Measurements from ENCODE around the gene FBXO11. TPM values are rescaled to one million over a fixed set of nuclear protein-coding genes. Genes with fewer than 3 reads are reported as not detected.

The FBXO11 gene
- total and polyA plus RNA-seq, 10 of the 15 experiments (the other 5 are each of a cell fraction or from before 2014, with no cell fraction given): 5.9 to 38.9 (median 22.5) TPM

DNA sequence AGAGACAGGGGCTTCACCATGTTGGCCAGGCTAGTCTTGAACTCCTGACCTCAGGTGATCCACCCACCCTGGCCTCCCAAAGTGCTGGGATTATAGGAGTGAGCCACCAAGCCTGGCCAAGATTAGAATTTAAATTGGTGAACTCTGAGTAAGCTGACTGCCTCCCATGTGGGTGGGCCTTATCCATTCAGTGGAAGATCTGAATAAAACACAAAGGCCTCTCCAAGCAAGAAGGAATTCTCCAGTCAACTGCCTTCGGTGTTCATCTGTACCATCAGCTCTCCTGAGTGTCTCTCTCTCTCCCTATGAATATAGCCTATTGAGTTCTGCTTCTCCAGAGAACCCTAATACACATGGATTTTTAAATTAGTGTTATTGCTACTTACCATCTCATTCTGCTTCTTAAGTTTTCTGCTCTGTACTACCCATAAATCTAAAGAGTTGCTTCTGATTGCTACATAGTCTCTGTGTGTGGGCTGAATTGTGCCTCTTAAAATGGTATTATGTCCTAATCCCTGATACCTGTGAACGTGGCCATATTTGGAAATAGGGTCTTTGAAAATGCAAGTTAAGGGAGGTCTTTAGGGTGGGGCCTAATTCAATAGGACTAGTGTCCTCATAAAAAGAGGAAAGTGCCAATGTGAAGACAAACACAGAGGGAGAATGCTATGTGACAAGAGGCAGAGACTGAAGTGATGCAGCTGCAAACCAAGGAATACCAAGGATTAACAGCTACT lies 36.3 kb downstream of the FBXO11 start:
- in situ Hi-C loops (cut with MboI): loop anchor here (5.0 kb wide), 1 partner anchor 552 kb away; no protein-coding TSS in a partner anchor
- no peak overlapping the region for H3K4me3 ChIP-seq
- ChIA-PET CTCF (interaction anchor here (6.6 kb wide), 1 partner anchor 11 kb away, joined by 39 read pairs; no protein-coding TSS in a partner anchor), POLR2A (interaction anchor here (0.6 to 1.4 kb wide), 2 partner anchors 30 to 115 kb away, joined by 4 to 7 read pairs; no protein-coding TSS in a partner anchor), RAD21 (ENCODE audit: unreplicated experiment) (no interaction called here), SMC1A (ENCODE audit: uncharacterized antibody, unreplicated experiment) (interaction anchor here (1.0 to 6.0 kb wide), 5 partner anchors 12 to 32 kb away, joined by 3 to 33 read pairs (median 5); no protein-coding TSS in a partner anchor)
- BruUV-seq (replicated peaks): no TSS peak
- no peak for FAIRE-seq
- H3K27ac ChIP-seq (ENCODE audit: control insufficient read depth, insufficient read depth): no peak overlapping the region
- peaks cover 42% of the 10 kb centered on the region for H3K79me2 ChIP-seq (ENCODE audit: control insufficient read depth, insufficient read depth, low read length)
- H3K27me3 ChIP-seq (replicated peaks in 1 of 2; ENCODE audit: control insufficient read depth in 2 of 2, insufficient read depth in 2 of 2, low read length in 1 of 2): no peaks in the 10 kb centered on the region
- H3K9me3 ChIP-seq (replicated peaks; ENCODE audit: control insufficient read depth, insufficient read depth, low read length): no peaks in the 10 kb centered on the region
- H3K4me2 ChIP-seq (ENCODE audit: control insufficient read depth, insufficient read depth): no peak overlapping the region
- peaks cover 6 to 11% of the 10 kb centered on the region in 2 experiments for H3K36me3 ChIP-seq (ENCODE audit: control insufficient read depth in 2 of 2, insufficient read depth in 2 of 2, low read length in 1 of 2)
- H3K4me1 ChIP-seq (ENCODE audit: control insufficient read depth, insufficient read depth, low read length): no peaks in the 10 kb centered on the region
- no peaks in the 10 kb centered on the region; the same call in 1 of the 2 replicates for H4K20me1 ChIP-seq (ENCODE audit: control insufficient read depth, insufficient read depth)
- DNase-seq (ENCODE audit: low read depth, low spot score): no peak
- intact Hi-C loops (cut with micrococcal nuclease; ENCODE audit: unreplicated experiment): no loop called here
- WGBS (ENCODE audit: insufficient coverage, insufficient replicate concordance, low lambda C conversion rate, missing lambda C conversion rate): 100% methylated on average over 2 of the region's 2 CpGs
- no peak for ATAC-seq
- no peak overlapping the region for H3K9ac ChIP-seq (ENCODE audit: control insufficient read depth, insufficient read depth, low read length)
- no peak overlapping the region for H2AFZ ChIP-seq (ENCODE audit: control insufficient read depth, low read depth, low read length)
- TF ChIP-seq LARP7 (IDR thresholded peaks at IDR 0.05): no peak
- TF ChIP-seq SRF (IDR thresholded peaks at IDR 0.05; ENCODE audit: low read depth in 2 of 2, low read length in 2 of 2): no peak
- no peak for TF ChIP-seq BCL3 (IDR thresholded peaks at IDR 0.05; ENCODE audit: borderline replicate concordance, insufficient read depth, low read depth, low read length, poor library complexity, severe bottlenecking)
- TF ChIP-seq, protein P1, sequence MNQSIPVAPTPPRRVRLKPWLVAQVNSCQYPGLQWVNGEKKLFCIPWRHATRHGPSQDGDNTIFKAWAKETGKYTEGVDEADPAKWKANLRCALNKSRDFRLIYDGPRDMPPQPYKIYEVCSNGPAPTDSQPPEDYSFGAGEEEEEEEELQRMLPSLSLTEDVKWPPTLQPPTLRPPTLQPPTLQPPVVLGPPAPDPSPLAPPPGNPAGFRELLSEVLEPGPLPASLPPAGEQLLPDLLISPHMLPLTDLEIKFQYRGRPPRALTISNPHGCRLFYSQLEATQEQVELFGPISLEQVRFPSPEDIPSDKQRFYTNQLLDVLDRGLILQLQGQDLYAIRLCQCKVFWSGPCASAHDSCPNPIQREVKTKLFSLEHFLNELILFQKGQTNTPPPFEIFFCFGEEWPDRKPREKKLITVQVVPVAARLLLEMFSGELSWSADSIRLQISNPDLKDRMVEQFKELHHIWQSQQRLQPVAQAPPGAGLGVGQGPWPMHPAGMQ (IDR thresholded peaks at IDR 0.05; ENCODE audit: borderline replicate concordance): no peak
- no peak for TF ChIP-seq PBX3 (IDR thresholded peaks at IDR 0.05; ENCODE audit: insufficient replicate concordance, low read depth, low read length)
- no peak for TF ChIP-seq BACH1 (IDR thresholded peaks at IDR 0.05; ENCODE audit: borderline replicate concordance)
- no peak for TF ChIP-seq BMI1 (IDR thresholded peaks at IDR 0.05; ENCODE audit: borderline replicate concordance)
- TF ChIP-seq IKZF2 (IDR thresholded peaks at IDR 0.05): no peak
- TF ChIP-seq, protein P2, sequence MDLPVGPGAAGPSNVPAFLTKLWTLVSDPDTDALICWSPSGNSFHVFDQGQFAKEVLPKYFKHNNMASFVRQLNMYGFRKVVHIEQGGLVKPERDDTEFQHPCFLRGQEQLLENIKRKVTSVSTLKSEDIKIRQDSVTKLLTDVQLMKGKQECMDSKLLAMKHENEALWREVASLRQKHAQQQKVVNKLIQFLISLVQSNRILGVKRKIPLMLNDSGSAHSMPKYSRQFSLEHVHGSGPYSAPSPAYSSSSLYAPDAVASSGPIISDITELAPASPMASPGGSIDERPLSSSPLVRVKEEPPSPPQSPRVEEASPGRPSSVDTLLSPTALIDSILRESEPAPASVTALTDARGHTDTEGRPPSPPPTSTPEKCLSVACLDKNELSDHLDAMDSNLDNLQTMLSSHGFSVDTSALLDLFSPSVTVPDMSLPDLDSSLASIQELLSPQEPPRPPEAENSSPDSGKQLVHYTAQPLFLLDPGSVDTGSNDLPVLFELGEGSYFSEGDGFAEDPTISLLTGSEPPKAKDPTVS (IDR thresholded peaks at IDR 0.05; ENCODE audit: low read depth, low read length): no peak
- TF ChIP-seq PAX8 (IDR thresholded peaks at IDR 0.05): no peak
- TF ChIP-seq ZZZ3 (IDR thresholded peaks at IDR 0.05; ENCODE audit: control insufficient read depth, insufficient read length, low read depth): no peak
- TF ChIP-seq, protein P3, sequence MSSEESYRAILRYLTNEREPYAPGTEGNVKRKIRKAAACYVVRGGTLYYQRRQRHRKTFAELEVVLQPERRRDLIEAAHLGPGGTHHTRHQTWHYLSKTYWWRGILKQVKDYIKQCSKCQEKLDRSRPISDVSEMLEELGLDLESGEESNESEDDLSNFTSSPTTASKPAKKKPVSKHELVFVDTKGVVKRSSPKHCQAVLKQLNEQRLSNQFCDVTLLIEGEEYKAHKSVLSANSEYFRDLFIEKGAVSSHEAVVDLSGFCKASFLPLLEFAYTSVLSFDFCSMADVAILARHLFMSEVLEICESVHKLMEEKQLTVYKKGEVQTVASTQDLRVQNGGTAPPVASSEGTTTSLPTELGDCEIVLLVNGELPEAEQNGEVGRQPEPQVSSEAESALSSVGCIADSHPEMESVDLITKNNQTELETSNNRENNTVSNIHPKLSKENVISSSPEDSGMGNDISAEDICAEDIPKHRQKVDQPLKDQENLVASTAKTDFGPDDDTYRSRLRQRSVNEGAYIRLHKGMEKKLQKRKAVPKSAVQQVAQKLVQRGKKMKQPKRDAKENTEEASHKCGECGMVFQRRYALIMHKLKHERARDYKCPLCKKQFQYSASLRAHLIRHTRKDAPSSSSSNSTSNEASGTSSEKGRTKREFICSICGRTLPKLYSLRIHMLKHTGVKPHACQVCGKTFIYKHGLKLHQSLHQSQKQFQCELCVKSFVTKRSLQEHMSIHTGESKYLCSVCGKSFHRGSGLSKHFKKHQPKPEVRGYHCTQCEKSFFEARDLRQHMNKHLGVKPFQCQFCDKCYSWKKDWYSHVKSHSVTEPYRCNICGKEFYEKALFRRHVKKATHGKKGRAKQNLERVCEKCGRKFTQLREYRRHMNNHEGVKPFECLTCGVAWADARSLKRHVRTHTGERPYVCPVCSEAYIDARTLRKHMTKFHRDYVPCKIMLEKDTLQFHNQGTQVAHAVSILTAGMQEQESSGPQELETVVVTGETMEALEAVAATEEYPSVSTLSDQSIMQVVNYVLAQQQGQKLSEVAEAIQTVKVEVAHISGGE (CRISPR knock-in tag; IDR thresholded peaks at IDR 0.05): no peak
- no peak for TF ChIP-seq SIX5 (IDR thresholded peaks at IDR 0.05; ENCODE audit: low read depth, low read length, severe bottlenecking)
- TF ChIP-seq JUND (IDR thresholded peaks at IDR 0.05; ENCODE audit: low read depth, low read length): no peak

All from GM12878 (cell line).